HG02840 (cell line): Measurements from ENCODE around the gene CATSPER1.

Experiments
- ATAC-seq: cut with Tn5 transposase; IDR thresholded peaks from one replicate; pipeline ENCODE4 v1.9.1; 2021; ENCODE audit warnings: mild to moderate bottlenecking, moderate library complexity, moderate number of reproducible peaks; ENCODE audit not compliant: unreplicated experiment, low FRiP score

Gene CATSPER1

GRCh38 chr11:65976216-65977176 lies 49.8 kb downstream of the CATSPER1 start:
- no peak for ATAC-seq

- ATAC-seq, result no peak
Observed at GRCh38 chr11:65975771-65976170, 50.5 kb downstream of the CATSPER1 start.

GRCh38 chr11:65973439-65974110 lies 52.7 kb downstream of the CATSPER1 start:
- no peak for ATAC-seq

- ATAC-seq, result no peak
Observed at GRCh38 chr11:65972116-65972515, 54.2 kb downstream of the CATSPER1 start.

GRCh38 chr11:65968600-65969482 lies 57.4 kb downstream of the CATSPER1 start:
- no peak for ATAC-seq

- no peak for ATAC-seq
Observed at GRCh38 chr11:65967329-65967934, 58.8 kb downstream of the CATSPER1 start.
